Body of pancreas (tissue), 4 donors: ENCODE measurements around the gene FSTL5. TPM values are rescaled to one million over a fixed set of nuclear protein-coding genes. Genes with fewer than 3 reads are reported as not detected.

Experiments
- ATAC-seq: fragments of 150-250 bp; one replicate; pipeline ENCODE4 v1.9.1; 2016
- DNase-seq, 4 donors: peaks; one replicate each; pipeline ENCODE4 v3.0.0-alpha.2; 2019
- H3K27ac ChIP-seq, 4 donors: fragments of 200-600 bp; sonication (generic); 1 replicate in 3 of 4; 2 replicates in 1 of 4; pipeline versions ENCODE4 v1.5.1 to v1.6.1; 2016 to 2019; ENCODE audit warnings: mild to moderate bottlenecking in 1 of 4, mixed read lengths in 1 of 4, moderate library complexity in 1 of 4
- H3K27me3 ChIP-seq, 2 donors: fragments of 200-600 bp; sonication (generic); one replicate each; pipeline ENCODE4 v1.6.0; 2016; ENCODE audit warnings: mild to moderate bottlenecking in 1 of 2
- H3K36me3 ChIP-seq, 2 donors: fragments of 200-600 bp; sonication (generic); replicated peaks in 1 of 2; 2 replicates each; pipeline ENCODE4 v1.5.1; 2016; ENCODE audit warnings: low read depth in 2 of 2; ENCODE audit not compliant: insufficient read depth in 1 of 2
- H3K4me1 ChIP-seq: fragments of 200-600 bp; sonication (generic); one replicate; pipeline ENCODE4 v1.6.0; 2016
- H3K4me3 ChIP-seq, 2 donors: fragments of 200-600 bp; sonication (generic); 1 replicate in 1 of 2; 2 replicates in 1 of 2; pipeline ENCODE4 v1.5.1; 2016 to 2019
- H3K9me3 ChIP-seq, 3 donors: fragments of 200-600 bp; sonication (generic); 1 replicate in 2 of 3; 2 replicates in 1 of 3; pipeline ENCODE4 v1.5.1; 2016
- POLR2A ChIP-seq, 3 donors: fragments of 450-650 bp; IDR thresholded peaks; one replicate each; pipeline ENCODE4 v1.6.1; 2016; ENCODE audit warnings: antibody characterized with exemption in 3 of 3, mild to moderate bottlenecking in 2 of 3
- WGBS, 2 donors: methylation state at CpG; one replicate each; pipeline ENCODE4 v1.1.5; 2017; 5-methylcytosine and 5-hydroxymethylcytosine counted together
- intact Hi-C: fragments of 100-400 bp; cut with DNase I; formaldehyde crosslinking; loops from one replicate; pipeline ENCODE4 v1.15.1; 2023
- total RNA-seq, 2 donors: library from RNA; depleted of rRNA; stranded (reverse); fragments of >200 nt; gene quantifications; one replicate each; pipeline ENCODE4 v1.1.0, GENCODE V29; 2016
- TF ChIP-seq, protein P1 (sequence below), 7 experiments: fragments of 450-650 bp in 4 of 7; fragments of 200-600 bp in 3 of 7; sonication (generic) in 3 of 7; IDR thresholded peaks; one replicate each; pipeline ENCODE4 v1.5.1; 2016 to 2019; ENCODE audit warnings: antibody characterized with exemption in 7 of 7

FSTL5 gene
- total RNA-seq, 2 donors from 2014 or later: 1.3 TPM; not detected in 1

DNA sequence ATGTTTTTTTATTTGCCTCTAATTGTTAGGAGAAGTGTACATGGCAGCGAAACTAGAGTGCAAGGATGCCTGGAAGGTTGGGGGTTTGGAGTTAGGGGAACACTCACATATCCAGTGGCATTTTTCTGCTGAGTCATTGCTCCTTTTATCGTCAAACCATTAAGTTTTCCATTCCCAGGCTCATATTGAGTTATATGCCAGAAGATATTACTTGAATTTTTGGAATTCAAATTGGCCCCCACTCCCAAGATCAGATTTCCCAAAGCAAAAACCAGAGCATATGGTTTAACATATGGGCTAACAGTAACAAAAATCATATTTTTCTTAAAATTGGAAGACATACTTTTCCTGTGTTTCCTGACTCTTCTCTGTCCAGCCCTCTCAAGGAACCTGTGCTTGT is 152.7 kb downstream of the FSTL5 start:
- Histone ChIP-seq H3K27ac (no peak overlapping the region), H3K27me3 (no peaks in the 10 kb centered on the region), H3K4me3 (no peak overlapping the region), H3K4me1 (no peaks in the 10 kb centered on the region), H3K36me3 (no peaks in the 10 kb centered on the region), H3K9me3 (no peaks in the 10 kb centered on the region)
- intact Hi-C loops: no loop called here
- no peak for ATAC-seq
- DNase-seq: no peak
- WGBS, 2 donors: 66 to 83% methylated on average over 2 of the region's 2 CpGs
- TF ChIP-seq POLR2A (IDR thresholded peaks at IDR 0.05): no peak
- TF ChIP-seq, protein P1, sequence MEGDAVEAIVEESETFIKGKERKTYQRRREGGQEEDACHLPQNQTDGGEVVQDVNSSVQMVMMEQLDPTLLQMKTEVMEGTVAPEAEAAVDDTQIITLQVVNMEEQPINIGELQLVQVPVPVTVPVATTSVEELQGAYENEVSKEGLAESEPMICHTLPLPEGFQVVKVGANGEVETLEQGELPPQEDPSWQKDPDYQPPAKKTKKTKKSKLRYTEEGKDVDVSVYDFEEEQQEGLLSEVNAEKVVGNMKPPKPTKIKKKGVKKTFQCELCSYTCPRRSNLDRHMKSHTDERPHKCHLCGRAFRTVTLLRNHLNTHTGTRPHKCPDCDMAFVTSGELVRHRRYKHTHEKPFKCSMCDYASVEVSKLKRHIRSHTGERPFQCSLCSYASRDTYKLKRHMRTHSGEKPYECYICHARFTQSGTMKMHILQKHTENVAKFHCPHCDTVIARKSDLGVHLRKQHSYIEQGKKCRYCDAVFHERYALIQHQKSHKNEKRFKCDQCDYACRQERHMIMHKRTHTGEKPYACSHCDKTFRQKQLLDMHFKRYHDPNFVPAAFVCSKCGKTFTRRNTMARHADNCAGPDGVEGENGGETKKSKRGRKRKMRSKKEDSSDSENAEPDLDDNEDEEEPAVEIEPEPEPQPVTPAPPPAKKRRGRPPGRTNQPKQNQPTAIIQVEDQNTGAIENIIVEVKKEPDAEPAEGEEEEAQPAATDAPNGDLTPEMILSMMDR (IDR thresholded peaks at IDR 0.05): no peak

DNA sequence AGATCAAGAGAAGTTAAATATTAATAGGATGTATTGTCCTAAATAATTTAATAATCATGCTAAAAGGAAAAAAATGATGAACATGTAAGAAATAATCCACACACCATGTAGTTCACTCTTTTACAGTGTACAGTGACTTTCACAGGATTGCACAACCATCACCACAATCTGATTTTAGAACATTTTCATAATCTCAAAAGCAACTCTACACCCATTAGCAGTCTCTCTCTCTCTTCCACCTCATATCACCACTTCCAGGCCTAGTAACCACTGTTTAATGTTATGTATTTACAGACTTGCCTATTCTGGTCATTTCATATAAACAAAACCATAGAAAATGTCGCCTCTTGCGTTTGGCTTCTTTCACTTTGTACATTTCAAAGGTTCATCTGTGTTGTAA is 153.4 kb downstream of the FSTL5 start:
- no peak overlapping the region for H3K27ac ChIP-seq
- ATAC-seq (no peak), DNase-seq (no peak)
- H3K27me3 ChIP-seq: no peaks in the 10 kb centered on the region
- no peak overlapping the region for H3K4me3 ChIP-seq
- 91 to 95% methylated on average over 2 of the region's 2 CpGs for WGBS, 2 donors
- TF ChIP-seq, protein P1 (IDR thresholded peaks at IDR 0.05): no peak
- no peak for TF ChIP-seq POLR2A (IDR thresholded peaks at IDR 0.05)
- H3K9me3 ChIP-seq: no peaks in the 10 kb centered on the region
- H3K36me3 ChIP-seq: no peaks in the 10 kb centered on the region
- no peaks in the 10 kb centered on the region for H3K4me1 ChIP-seq
- intact Hi-C loops: no loop called here

DNA sequence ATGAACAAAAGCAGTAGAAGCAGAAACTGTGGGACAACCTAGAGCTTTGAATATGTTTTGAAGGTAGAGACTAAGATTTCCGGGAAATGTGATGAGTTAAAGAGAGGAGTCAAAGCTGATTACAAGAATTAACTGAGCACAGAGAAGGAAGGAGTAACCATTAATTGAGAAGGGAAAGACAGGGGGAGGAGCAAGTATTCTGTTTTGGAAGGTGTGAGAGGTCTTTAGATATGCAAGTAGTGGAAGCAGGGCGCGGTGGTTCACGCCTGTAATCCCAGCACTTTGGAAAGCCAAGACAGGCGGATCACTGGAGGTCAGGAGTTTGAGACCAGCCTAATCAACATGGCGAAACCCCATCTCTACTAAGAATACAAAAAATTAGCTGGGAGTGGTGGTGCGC is 171.5 kb downstream of the FSTL5 start:
- H3K36me3 ChIP-seq: no peaks in the 10 kb centered on the region
- H3K4me3 ChIP-seq: no peak overlapping the region
- no peaks in the 10 kb centered on the region for H3K9me3 ChIP-seq
- intact Hi-C loops: no loop called here
- no peaks in the 10 kb centered on the region for H3K27me3 ChIP-seq
- WGBS, 2 donors: 67 to 78% methylated on average over 6 to 7 of the region's 7 CpGs
- TF ChIP-seq, protein P1 (IDR thresholded peaks at IDR 0.05): no peak
- no peak for TF ChIP-seq POLR2A (IDR thresholded peaks at IDR 0.05)
- ATAC-seq: no peak
- H3K4me1 ChIP-seq: no peaks in the 10 kb centered on the region
- H3K27ac ChIP-seq: no peak overlapping the region
- DNase-seq: no peak

DNA sequence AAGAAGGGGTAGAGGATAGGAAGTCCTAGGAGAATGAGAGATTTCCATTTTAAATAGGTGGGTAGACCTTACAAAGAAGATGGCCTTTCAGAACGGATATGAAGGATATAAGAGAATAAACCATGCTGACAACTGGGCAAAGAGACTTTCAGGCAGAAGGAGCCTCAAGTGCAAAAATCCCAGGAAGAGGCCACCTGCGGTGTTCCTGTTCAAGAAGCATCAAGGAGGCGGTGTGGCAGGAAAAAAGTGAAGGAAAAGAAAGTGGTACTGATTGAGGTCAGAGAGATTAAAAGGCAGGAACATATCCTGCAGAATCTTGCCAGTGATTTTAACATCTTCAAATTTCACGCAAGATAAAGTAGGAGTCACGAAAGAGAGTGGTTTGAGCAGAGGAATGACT is 172.0 kb downstream of the FSTL5 start:
- H3K27ac ChIP-seq: no peak overlapping the region
- TF ChIP-seq, protein P1 (IDR thresholded peaks at IDR 0.05): no peak
- no peak for TF ChIP-seq POLR2A (IDR thresholded peaks at IDR 0.05)
- intact Hi-C loops: no loop called here
- no peaks in the 10 kb centered on the region for H3K9me3 ChIP-seq
- ATAC-seq: no peak
- WGBS, 2 donors: 57 to 63% methylated on average over 5 of the region's 5 CpGs
- no peaks in the 10 kb centered on the region for H3K4me1 ChIP-seq
- H3K4me3 ChIP-seq: no peak overlapping the region
- H3K27me3 ChIP-seq: no peaks in the 10 kb centered on the region
- H3K36me3 ChIP-seq: no peaks in the 10 kb centered on the region
- no peak for DNase-seq

DNA sequence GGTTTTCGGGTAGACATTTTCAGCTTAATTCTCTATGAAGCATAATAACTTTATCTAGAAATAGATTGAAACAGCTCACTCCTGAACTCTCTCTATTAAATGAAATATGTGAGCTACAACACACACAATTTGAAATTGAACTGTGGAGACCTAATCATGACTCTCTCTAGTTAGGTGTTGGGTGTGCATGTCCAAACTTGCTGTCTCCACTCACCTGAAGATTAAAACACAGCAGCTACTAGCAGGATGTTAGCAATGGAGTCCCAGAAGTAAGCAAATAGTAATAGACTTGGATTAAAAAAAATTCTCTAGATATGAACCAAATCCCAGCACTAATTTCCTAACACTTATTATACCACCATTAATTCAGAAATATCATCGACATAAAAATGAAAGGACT is 173.1 kb downstream of the FSTL5 start:
- Histone ChIP-seq H3K27ac (no peak overlapping the region), H3K4me3 (no peak overlapping the region), H3K27me3 (no peaks in the 10 kb centered on the region), H3K9me3 (no peaks in the 10 kb centered on the region), H3K4me1 (no peaks in the 10 kb centered on the region), H3K36me3 (no peaks in the 10 kb centered on the region)
- no peak for DNase-seq
- ATAC-seq: no peak
- TF ChIP-seq, protein P1 (IDR thresholded peaks at IDR 0.05): no peak
- TF ChIP-seq POLR2A (IDR thresholded peaks at IDR 0.05): no peak
- intact Hi-C loops: no loop called here
- 71 to 84% methylated on average over 2 of the region's 2 CpGs for WGBS, 2 donors
